ENCODE measurements around the gene KCNIP4.

KCNIP4 gene

GRCh38 chr4:20698820-20699219 is 1249.8 kb downstream of the KCNIP4 start:
- no peak for TF ChIP-seq TARDBP (IDR thresholded peaks at IDR 0.05)
- TF ChIP-seq FOXM1 (IDR thresholded peaks at IDR 0.05; ENCODE audit: borderline replicate concordance): no peak
- no peak for TF ChIP-seq ZNF384 (IDR thresholded peaks at IDR 0.05)
- DNase-seq (ENCODE audit: extremely low spot score): no peak
- ChIA-PET CTCF (no interaction called here), POLR2A (no interaction called here)

GRCh38 chr4:20698382-20698781 is 1250.2 kb downstream of the KCNIP4 start:
- ChIA-PET POLR2A (no interaction called here), CTCF (no interaction called here)
- TF ChIP-seq ZNF384 (IDR thresholded peaks at IDR 0.05) (no peak), HDGF (IDR thresholded peaks at IDR 0.05; ENCODE audit: borderline replicate concordance) (no peak), TARDBP (IDR thresholded peaks at IDR 0.05) (no peak)
- DNase-seq (ENCODE audit: extremely low spot score): no peak

- TF ChIP-seq PKNOX1 (IDR thresholded peaks at IDR 0.05): no peak
- TF ChIP-seq TARDBP (IDR thresholded peaks at IDR 0.05): no peak
- TF ChIP-seq L3MBTL2 (conservative IDR thresholded peaks at IDR 0.05): no peak
- TF ChIP-seq HDGF (IDR thresholded peaks at IDR 0.05; ENCODE audit: borderline replicate concordance): no peak
- TF ChIP-seq FOXM1 (IDR thresholded peaks at IDR 0.05; ENCODE audit: borderline replicate concordance): no peak
- TF ChIP-seq BHLHE40 (IDR thresholded peaks at IDR 0.05; ENCODE audit: borderline replicate concordance): no peak
- no peak for TF ChIP-seq ELF4 (IDR thresholded peaks at IDR 0.05)
- TF ChIP-seq ARNT (IDR thresholded peaks at IDR 0.05): no peak
- TF ChIP-seq CTBP1 (IDR thresholded peaks at IDR 0.05; ENCODE audit: borderline replicate concordance): no peak
- no peak for TF ChIP-seq SP1 (IDR thresholded peaks at IDR 0.05)
- no peak for TF ChIP-seq SUZ12 (IDR thresholded peaks at IDR 0.05)
- no peak for TF ChIP-seq FOXA1 (IDR thresholded peaks at IDR 0.05)
- no peak for TF ChIP-seq FOXK2 (IDR thresholded peaks at IDR 0.05)
- CTCF ChIA-PET: no interaction called here
- no peak for DNase-seq (ENCODE audit: extremely low spot score)
- POLR2A ChIA-PET: no interaction called here
Observed at GRCh38 chr4:20696815-20697214, 1251.8 kb downstream of the KCNIP4 start.

- CTCF ChIA-PET: no interaction called here
- POLR2A ChIA-PET: no interaction called here
- TF ChIP-seq LEF1 (IDR thresholded peaks at IDR 0.05; ENCODE audit: borderline replicate concordance): no peak
- TF ChIP-seq ELF4 (IDR thresholded peaks at IDR 0.05): no peak
- TF ChIP-seq SP1 (IDR thresholded peaks at IDR 0.05): no peak
- TF ChIP-seq HDGF (IDR thresholded peaks at IDR 0.05; ENCODE audit: borderline replicate concordance): no peak
- TF ChIP-seq SUZ12 (IDR thresholded peaks at IDR 0.05): no peak
- no peak for TF ChIP-seq CTBP1 (IDR thresholded peaks at IDR 0.05; ENCODE audit: borderline replicate concordance)
- TF ChIP-seq ZNF384 (IDR thresholded peaks at IDR 0.05): no peak
- no peak for TF ChIP-seq FOXK2 (IDR thresholded peaks at IDR 0.05)
- no peak for TF ChIP-seq NFRKB (IDR thresholded peaks at IDR 0.05)
- no peak for TF ChIP-seq PKNOX1 (IDR thresholded peaks at IDR 0.05)
- no peak for DNase-seq (ENCODE audit: extremely low spot score)
Observed at GRCh38 chr4:20687864-20688263, 1260.7 kb downstream of the KCNIP4 start.

- CTCF ChIA-PET: interaction anchor here (0.8 kb wide), 1 partner anchor 48 kb away, joined by 3 read pairs; no protein-coding TSS in a partner anchor
Observed at GRCh38 chr4:20684852-20685763, 1263.5 kb downstream of the KCNIP4 start.

GRCh38 chr4:20683766-20684165 is 1264.8 kb downstream of the KCNIP4 start:
- CTCF ChIA-PET: no interaction called here
- POLR2A ChIA-PET: no interaction called here
- TF ChIP-seq HDGF (IDR thresholded peaks at IDR 0.05; ENCODE audit: borderline replicate concordance) (no peak), SUZ12 (IDR thresholded peaks at IDR 0.05) (no peak), TARDBP (IDR thresholded peaks at IDR 0.05) (no peak), FOXM1 (IDR thresholded peaks at IDR 0.05; ENCODE audit: borderline replicate concordance) (no peak), FOXA1 (IDR thresholded peaks at IDR 0.05) (no peak), NFRKB (IDR thresholded peaks at IDR 0.05) (no peak)
- DNase-seq (ENCODE audit: extremely low spot score): no peak

More at GRCh38 chr4:20684852-20685763, 1263.5 kb downstream of the KCNIP4 start:
- peak; percentile 8 for DNase-seq (ENCODE audit: extremely low spot score)
- POLR2A ChIA-PET: no interaction called here
- no peak for TF ChIP-seq PKNOX1 (IDR thresholded peaks at IDR 0.05)

GRCh38 chr4:20682853-20683252 is 1265.7 kb downstream of the KCNIP4 start:
- TF ChIP-seq SUZ12 (IDR thresholded peaks at IDR 0.05) (no peak), BHLHE40 (IDR thresholded peaks at IDR 0.05; ENCODE audit: borderline replicate concordance) (no peak), FOXA1 (IDR thresholded peaks at IDR 0.05) (no peak), TARDBP (IDR thresholded peaks at IDR 0.05) (no peak), ZNF384 (IDR thresholded peaks at IDR 0.05) (no peak), ARNT (IDR thresholded peaks at IDR 0.05) (no peak), HDGF (IDR thresholded peaks at IDR 0.05; ENCODE audit: borderline replicate concordance) (no peak), FOXK2 (IDR thresholded peaks at IDR 0.05) (no peak), L3MBTL2 (conservative IDR thresholded peaks at IDR 0.05) (no peak), NFRKB (IDR thresholded peaks at IDR 0.05) (no peak), FOXM1 (IDR thresholded peaks at IDR 0.05; ENCODE audit: borderline replicate concordance) (no peak)
- DNase-seq (ENCODE audit: extremely low spot score): no peak
- CTCF ChIA-PET: no interaction called here
- POLR2A ChIA-PET: no interaction called here

All from HEK293T (cell line).